ENCODE data around the gene ADAMTS10.
"Not testable (repeated sequence)": the region's sequence is repeated elsewhere in the genome, so short reads cannot be mapped to it uniquely, and the experiment has no call there.

The ADAMTS10 gene
- 68.0 to 108 reads per million in 2 donors for total RNA-seq

- DNase-seq, result peak; percentile 55
These were observed at the start of gene ADAMTS10 for GRCh38 chr19:8610041-8610935. TSS of gene ADAMTS10 (minus strand) at chr19:8610715. CDS start at chr19:8605710, 5,005 bp downstream.

GRCh38 chr19:8659905-8660304 lies 49.4 kb upstream of the ADAMTS10 start:
- DNase-seq, result no peak

GRCh38 chr19:8657869-8658268 lies 47.4 kb upstream of the ADAMTS10 start:
- DNase-seq, result no peak

- no peak for DNase-seq
These were observed 44.8 kb upstream of the ADAMTS10 start for GRCh38 chr19:8655340-8655709.

GRCh38 chr19:8654591-8655339 lies 44.2 kb upstream of the ADAMTS10 start:
- DNase-seq, result peak; percentile 43

GRCh38 chr19:8648240-8648639 lies 37.7 kb upstream of the ADAMTS10 start:
- DNase-seq, result no peak

GRCh38 chr19:8643860-8644653 lies 33.5 kb upstream of the ADAMTS10 start:
- no peak for DNase-seq

- no peak for DNase-seq
These were observed 32.0 kb upstream of the ADAMTS10 start for GRCh38 chr19:8642561-8642960.

- DNase-seq, result no peak
These were observed 31.5 kb upstream of the ADAMTS10 start for GRCh38 chr19:8641908-8642547.

GRCh38 chr19:8641221-8641907 lies 30.8 kb upstream of the ADAMTS10 start:
- no peak for DNase-seq

GRCh38 chr19:8640402-8641004 lies 30.0 kb upstream of the ADAMTS10 start:
- DNase-seq, result no peak

GRCh38 chr19:8639821-8640401 lies 29.4 kb upstream of the ADAMTS10 start:
- no peak for DNase-seq

- DNase-seq, result no peak
These were observed 27.6 kb upstream of the ADAMTS10 start for GRCh38 chr19:8638078-8638619.

GRCh38 chr19:8637070-8637469 lies 26.6 kb upstream of the ADAMTS10 start:
- not testable (repeated sequence) for DNase-seq

- no peak for DNase-seq
These were observed 24.9 kb upstream of the ADAMTS10 start for GRCh38 chr19:8635422-8635821.

GRCh38 chr19:8631425-8631819 lies 20.9 kb upstream of the ADAMTS10 start:
- no peak for DNase-seq

GRCh38 chr19:8630796-8631424 lies 20.4 kb upstream of the ADAMTS10 start:
- no peak for DNase-seq

GRCh38 chr19:8629996-8630683 lies 19.6 kb upstream of the ADAMTS10 start, which contains the start of gene NFILZ:
TSS of gene NFILZ (plus strand) at chr19:8630633. CDS start at chr19:8676766, 46,133 bp downstream.
- DNase-seq, result no peak

GRCh38 chr19:8629184-8629583 lies 18.7 kb upstream of the ADAMTS10 start:
- no peak for DNase-seq
